ENCODE results near the gene NFKB1.
"Not testable (repeated sequence)": the region's sequence is repeated elsewhere in the genome, so short reads cannot be mapped to it uniquely, and the experiment has no call there.

The NFKB1 gene

DNA sequence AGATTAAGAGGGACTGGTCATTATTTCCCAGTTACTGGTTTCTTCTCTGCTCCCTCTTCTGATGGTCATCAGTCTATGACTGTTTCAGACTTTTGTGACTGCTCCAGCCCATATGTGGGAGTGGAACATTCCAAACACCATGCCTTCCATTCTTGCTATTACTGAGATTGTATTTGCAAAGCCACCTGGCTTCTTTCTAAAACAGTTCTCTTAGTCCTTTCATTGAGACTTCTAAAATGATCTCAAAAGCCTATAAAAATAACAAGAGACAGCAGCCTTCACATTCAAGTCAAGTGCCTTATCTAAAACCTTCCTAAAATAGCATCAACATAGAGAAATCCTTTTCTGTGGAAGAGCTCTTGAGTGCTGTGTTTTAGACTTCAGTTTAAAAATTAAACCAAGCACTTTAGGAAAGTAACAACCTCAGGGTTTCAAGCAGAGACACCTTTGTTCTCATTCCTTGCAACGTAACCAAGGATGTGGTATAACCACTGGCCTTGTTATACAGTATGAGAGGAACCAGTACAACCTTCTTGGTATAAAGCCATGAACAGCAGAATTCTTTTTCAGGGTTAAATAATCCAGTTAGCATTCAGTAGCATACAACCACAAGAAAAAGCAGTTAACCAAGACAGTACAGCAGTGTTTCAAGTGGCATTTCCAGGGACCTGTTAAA, 97.1 kb downstream of the NFKB1 start:
- DNase-seq (ENCODE audit: low read depth in 2 of 2), result no peak

DNA sequence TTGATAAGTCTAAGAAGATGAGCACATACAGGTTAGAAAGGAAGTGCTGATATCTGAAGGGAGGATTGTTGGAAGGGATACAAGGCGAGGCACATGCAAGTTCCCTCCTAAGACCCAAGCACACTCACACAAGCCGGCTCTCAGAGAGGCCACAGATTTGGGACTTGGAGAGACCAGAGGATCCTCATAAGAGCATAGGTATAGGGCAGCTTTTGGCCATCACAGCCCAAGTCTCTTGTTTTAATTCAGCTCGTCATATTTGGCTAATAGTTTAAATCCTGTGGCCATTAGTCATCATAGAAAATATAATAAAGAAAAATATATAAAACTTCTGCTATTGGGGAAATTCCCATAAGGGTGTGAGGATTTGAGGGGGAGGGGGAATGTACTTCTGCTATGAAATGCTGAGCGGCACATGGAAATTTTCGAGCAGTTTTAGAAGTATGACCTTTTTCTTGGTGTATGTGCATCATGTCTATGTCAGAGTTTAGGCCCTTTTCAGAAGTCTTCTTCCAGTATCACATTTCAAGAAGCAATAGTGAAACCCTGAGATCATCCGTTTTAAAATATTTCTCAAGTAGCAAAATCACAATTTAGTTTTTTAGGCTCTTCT, 97.7 kb downstream of the NFKB1 start:
- no peak for DNase-seq (ENCODE audit: low read depth in 2 of 2)

DNA sequence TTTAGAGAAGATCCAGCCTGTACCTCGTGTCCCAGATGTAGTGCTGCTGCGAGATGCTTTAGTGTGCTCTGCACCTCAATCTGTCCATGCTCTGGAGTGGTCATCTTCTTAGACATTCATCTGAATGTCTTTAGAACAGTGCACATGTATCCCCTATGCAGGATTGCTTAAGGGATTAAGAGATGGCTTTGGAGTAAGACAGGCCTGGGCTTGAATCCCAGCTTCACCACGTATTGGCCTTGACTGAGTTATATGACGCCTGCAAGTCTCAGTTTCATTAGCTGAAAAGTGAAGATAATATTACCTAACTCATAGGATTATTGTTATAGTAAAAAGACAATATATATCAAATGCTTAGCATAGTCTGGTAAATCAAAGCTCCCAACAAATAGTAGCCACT, 98.3 kb downstream of the NFKB1 start:
- no peak for DNase-seq (ENCODE audit: low read depth in 2 of 2)

DNA sequence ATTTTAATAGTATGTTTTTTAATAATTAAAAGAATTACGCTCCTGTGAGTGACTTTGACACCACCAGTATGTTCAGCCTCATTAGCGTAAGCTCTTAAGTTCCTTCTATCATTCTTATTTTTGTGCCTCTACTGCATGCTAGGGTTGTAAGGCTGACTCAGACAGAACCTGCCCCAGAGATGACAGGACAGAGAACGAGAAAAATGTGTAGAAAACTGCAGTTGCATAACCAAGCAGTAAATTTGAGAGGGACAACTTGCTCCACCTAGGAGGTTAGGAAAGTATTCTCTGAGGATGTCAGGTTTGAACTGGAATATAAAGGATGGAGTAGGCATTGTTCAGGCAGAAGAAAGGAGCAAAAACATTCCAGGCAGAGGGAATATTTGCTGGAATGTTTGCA, 98.7 kb downstream of the NFKB1 start:
- no peak for DNase-seq (ENCODE audit: low read depth in 2 of 2)

DNA sequence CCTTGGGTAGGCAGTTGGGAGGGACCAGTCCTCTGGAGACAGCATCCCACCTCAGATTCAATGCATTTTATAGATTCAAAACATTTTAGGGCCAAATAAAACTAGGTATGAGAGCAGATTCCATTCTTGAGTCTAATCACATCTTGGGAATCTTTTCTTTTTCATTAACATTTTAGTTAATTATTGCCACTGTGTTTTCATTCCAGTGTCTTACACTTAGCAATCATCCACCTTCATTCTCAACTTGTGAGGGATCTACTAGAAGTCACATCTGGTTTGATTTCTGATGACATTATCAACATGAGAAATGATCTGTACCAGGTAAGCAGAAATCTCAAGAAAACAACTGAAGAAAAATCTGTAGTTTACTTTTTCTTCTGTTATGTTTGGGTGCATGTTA, 99.5 kb downstream of the NFKB1 start:
- no peak for DNase-seq (ENCODE audit: low read depth in 2 of 2)

DNA sequence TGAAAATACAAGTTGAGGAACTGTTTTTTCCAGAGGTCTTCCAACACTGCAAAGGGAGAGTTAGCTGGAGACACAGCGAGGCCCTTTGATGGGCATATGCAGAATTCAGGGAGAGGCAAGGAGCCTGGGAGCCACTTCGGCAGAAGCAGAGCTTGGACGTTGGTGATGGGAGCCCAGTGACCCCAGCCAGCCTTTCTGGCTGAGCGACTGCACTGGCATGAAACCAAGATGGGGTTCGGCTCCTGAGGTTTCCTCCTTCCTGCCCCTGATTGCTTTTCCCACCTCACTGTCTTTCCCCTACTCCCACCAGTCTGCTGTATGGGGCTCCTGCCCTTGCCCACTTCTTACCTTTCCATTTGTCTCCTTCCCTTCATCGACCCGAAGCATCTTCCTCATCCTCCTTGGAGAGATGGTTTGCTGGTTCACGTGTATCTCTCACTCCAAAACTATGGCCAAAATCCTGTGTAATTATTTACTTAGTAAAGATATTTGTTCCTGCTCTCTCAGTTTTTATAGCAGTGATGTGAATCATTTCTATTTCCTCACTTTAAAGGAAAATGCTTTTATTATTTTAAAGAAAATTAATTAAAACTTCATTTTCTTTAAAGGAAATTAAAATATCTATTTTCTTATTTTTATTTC, 100.5 kb downstream of the NFKB1 start:
- DNase-seq (ENCODE audit: low read depth in 2 of 2), result no peak

DNA sequence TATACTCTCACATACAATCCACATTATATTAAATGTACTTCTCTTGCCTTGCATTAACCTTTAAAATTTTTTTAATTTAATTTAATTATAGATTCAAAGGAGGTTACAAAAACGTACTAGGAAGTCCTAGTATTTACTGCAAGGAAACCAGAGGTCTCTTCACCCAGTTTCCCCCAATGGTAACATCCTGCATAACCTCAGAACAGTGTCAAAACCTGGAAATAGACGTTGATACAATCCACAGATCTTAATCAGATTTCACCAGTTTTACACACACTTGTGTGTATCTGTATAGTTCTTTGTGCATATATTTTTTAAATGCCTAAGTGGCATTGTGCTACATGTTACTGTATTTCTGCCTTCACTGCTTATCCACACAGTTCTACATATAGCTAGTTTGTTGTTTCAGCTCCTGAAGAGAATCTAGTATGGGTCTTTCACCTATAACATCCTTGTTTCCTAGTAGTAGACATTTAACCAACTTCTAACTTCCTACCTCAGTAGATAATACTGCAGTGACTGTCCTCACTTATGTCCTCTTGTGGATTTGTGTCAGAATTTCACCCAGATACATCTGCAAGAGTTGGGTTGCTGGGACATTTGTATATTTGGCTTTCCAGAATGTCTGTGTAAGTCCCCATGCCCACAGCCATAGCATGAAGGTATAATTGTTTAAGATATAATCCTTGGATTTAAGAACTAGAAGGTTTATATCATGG, 103.2 kb downstream of the NFKB1 start:
- DNase-seq (ENCODE audit: low read depth in 2 of 2), result no peak

DNA sequence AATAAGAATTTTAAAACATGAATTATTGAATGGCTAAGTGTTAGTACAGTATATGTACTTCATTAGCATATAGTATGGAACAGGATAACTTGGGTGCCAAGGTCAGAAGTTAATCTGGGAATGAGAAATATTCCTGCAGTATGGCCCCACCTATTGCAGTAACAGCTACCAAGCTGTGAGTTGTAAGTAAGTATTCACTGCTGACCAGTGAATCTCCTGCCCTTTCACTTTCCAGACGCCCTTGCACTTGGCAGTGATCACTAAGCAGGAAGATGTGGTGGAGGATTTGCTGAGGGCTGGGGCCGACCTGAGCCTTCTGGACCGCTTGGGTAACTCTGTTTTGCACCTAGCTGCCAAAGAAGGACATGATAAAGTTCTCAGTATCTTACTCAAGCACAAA, 105.1 kb downstream of the NFKB1 start:
- no peak for DNase-seq (ENCODE audit: low read depth in 2 of 2)

DNA sequence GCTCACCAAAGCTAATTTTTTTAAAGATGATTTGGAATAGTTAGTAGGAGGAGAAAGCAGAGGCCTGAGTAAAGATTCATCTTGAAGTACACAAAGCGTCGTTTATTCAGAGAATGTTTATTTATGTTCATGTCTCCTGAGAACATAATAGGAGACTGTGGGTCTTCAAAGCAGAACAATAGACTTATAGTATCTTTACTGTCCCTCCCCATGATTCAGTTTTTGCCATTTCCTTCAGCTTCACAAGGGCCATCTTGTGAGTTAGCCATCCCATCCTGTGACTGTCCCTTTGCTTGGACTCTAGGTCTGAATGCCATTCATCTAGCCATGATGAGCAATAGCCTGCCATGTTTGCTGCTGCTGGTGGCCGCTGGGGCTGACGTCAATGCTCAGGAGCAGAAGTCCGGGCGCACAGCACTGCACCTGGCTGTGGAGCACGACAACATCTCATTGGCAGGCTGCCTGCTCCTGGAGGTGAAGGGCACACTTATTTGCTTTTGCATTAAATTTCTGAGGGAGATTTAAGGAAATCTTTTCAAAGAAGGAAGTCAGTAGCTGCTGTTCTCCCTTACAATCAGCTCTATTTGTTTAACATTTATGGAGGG, 105.8 kb downstream of the NFKB1 start:
- DNase-seq (ENCODE audit: low read depth in 2 of 2), result no peak

DNA sequence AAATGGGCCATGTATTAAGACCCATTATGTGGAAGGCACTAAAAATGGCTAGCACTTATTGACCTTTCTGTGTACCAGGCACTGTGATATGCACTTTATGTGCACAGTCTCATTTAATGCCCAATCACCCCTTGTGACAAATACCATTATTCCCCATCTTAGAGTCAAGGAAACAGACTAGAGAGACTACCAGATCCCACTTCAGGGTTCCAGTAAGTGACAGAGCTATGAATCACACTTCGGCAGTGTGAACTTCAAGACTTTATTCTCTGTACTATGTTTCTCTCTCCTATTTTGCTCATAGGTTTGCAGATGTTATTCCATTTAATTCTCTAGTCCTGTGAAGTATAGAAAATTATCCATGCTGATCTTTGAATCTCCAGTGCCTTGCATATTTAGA, 107.0 kb downstream of the NFKB1 start:
- no peak for DNase-seq (ENCODE audit: low read depth in 2 of 2)

DNA sequence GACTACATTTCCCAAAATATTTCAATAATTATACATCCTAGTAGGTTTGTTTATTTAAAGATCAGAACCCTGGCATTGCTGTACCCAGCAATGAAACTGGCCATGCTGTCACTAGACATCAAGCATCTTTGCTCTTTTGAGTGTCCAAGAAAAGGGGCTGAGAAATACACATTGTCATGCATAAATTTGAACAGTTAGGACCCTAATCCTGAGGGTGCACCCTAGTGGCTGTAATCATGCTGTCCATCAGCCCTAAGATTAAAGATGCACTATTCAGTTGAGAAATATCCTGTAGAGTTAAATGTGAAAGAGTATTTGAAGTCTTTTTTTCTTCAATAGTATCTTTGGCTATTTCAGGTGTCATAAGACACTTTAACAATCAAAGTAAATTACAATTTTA, 108.8 kb downstream of the NFKB1 start:
- DNase-seq (ENCODE audit: low read depth in 2 of 2), result no peak

DNA sequence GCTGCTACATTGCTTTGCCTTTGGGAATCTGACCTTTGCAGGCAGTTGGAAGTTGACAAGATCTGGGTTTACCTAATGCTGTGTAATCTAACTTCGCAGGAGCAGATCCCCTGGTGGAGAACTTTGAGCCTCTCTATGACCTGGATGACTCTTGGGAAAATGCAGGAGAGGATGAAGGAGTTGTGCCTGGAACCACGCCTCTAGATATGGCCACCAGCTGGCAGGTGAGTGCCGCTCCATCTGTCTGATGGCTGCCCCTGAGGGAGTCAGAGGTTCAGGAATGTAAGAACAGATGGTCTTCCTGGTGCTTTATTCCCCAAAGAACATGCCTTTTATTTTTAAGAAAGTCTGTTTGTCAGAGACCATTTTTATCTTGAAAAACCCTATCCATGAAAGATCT, 109.3 kb downstream of the NFKB1 start:
- no peak for DNase-seq (ENCODE audit: low read depth in 2 of 2)

DNA sequence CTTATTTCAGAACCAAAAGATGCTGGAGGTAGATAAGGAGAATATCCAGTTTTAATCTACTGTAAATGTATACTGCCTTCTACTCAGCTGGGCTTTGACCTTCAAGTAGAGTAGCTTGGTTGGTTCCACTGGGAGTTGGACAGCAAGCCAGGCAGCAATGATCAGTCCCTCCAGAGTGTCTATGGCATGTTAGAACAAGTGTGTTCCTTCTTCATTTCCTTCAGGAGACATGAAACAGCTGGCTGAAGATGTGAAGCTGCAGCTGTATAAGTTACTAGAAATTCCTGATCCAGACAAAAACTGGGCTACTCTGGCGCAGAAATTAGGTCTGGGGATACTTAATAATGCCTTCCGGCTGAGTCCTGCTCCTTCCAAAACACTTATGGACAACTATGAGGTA, 111.1 kb downstream of the NFKB1 start:
- DNase-seq (ENCODE audit: low read depth in 2 of 2), result no peak

DNA sequence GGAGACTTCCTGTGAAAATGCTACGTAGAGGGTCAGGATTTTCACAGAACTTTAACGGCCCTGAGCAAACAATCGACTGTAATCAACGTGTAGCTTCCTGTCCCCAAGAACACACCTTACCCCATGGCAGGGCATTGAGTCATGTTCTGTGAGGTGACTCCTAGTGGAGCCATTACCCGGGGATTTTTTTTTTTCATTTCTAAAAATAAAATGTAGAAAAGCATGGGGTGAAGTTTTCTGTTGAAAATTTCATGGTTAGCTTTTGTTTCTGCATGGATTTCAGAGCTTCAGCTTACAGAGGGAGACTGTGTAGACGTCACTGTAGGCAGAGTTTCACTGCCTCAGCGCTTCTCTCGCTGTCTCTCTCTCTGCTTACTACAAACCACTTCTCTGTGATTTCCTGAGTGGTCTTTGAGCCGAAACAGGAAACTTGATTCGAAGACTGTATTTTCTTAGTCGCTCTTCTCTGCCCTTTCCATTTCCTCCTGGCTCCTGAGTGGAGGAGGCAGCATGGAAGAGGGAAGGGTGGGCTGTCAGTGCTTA, 111.7 kb downstream of the NFKB1 start:
- DNase-seq (ENCODE audit: low read depth in 2 of 2), result peak in 1 of 2 donors; percentile 30

DNA sequence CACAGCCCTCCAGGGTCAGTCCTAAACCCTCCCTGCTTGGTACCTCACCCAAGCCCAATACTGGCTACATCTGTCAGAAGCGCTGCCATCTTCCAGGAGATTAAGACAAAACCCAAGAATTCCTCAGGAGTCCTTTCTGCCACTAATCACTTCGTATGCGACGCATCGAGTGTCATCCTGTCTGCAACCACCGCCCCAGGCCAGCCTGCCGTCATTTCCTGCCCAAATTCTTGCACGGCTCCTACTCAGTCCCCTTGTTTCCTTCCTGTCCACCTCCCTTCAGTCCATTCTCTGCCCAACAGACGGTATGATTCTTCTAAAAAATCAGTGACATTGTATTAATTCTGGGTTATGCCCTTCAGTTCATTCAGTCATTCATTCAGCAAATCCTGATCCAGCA, 113.6 kb downstream of the NFKB1 start:
- DNase-seq (ENCODE audit: low read depth in 2 of 2), result no peak

DNA sequence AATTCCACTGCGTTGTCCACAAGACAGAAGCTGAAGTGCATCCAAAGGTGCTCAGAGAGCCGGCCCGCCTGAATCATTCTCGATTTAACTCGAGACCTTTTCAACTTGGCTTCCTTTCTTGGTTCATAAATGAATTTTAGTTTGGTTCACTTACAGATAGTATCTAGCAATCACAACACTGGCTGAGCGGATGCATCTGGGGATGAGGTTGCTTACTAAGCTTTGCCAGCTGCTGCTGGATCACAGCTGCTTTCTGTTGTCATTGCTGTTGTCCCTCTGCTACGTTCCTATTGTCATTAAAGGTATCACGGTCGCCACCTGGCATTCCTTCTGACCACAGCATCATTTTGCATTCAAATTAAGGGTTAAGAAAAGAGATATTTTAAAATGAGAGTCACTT, 115.5 kb downstream of the NFKB1 start:
- DNase-seq (ENCODE audit: low read depth in 2 of 2), result no peak

DNA sequence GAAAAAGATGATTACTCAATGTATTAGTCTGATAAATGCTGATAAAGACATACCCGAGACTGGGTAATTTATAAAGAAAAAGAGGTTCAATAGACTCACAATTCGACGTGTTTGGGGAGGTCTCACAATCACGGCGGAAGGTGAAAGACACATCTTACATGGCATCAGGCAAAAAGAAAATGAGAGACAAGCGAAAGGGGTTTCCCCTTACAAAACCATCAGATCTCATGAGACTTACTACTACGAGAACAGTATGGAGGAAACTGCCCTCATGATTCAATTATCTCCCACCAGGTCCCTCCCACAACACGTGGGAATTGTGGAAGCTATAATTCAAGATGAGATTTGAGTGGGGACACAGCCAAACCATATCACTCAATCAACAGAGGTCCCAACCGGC, 117.9 kb downstream of the NFKB1 start:
- not testable (repeated sequence) for DNase-seq (ENCODE audit: low read depth in 2 of 2)

DNA sequence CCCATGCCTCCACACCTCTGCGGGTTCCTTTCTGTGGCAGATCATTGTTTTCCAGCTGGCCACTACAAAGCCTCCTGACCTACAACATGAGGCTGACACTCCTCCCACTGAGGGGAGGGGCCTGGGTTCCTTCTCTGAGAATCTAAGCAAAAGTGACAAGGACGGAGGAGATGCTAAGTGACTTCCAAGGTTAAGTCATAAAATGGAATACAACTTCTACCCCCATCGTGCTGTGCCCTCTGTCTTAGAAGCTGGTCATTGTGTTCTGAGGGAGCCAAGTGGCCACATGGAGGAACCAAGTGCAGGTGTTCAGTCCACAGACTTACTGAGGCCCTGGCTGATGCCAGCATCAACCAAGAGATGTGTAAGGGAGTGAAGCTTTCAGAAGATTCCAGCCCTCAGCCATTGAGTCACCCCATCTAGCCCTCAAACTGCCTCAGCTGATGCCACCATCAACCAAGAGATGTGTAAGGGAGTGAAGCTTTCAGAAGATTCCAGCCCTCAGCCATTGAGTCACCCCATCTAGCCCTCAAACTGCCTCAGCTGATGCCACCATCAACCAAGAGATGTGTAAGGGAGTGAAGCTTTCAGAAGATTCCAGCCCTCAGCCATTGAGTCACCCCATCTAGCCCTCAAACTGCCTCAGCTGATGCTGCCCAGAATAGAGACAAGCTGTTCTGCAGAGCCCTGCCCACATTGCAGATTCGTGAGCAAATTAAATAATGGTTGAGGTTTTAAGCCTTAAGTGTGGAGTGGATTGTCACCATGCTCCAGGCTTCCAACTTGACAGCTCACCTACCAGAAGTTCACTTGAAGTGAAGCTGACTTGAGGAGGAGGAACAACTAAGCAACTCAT, 118.8 kb downstream of the NFKB1 start:
- DNase-seq (ENCODE audit: low read depth in 2 of 2), result not testable (repeated sequence)

DNA sequence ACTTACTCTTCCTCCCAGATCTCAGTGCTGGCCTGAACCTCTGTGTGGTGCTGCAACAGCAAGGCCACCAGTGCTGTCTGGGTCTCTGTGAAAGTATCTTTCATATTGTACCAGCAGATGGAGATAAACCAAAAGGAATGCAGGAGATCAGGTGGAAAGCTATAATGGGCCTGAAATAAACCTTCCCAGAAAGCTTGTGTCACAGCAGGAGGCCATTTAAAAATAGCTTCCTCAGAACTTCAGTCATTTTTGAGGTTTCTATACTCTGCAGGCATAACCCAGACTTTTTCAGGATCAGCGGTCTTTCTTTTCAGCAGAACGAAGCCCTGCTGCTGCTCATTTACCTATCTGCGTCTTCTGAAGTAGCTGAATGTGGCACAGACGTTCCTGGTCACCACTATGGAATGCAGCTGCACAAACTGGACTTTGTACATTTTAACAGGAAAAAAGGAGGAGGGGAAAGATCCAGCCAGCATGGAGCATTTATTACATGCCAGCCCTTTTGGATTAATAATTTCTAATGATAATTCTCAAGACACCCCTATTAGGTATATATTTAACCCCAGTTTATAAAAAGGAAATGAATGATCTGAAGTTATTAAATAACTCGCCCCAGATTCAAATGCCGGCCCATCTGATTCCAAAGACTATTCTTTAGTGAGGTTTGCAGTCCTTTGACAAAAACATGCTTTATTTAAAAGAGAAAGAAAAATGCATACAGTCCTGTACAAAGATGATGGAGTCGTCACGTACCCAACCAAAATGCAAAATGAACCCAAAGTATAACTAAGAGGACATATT, 119.7 kb downstream of the NFKB1 start:
- no peak for DNase-seq (ENCODE audit: low read depth in 2 of 2)

DNA sequence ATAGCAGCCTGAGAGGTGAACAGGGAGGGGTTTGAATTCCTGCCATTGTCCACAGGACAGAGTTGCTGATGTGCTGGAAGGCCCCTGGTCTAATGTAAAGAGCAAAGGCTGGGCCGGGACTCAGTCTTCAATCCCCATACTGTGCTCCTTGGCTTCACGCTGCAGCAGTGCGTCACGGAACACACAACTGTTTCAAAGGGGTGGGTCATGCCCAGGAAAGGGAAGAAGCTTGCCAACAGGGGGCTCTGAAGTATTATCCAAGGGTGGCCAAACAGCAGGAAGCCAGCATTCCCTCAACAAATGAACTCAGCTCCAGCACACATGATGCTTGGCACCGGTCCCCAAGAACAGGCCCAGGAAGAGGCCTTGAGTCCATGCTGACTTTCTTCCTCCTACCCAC, 122.5 kb downstream of the NFKB1 start:
- no peak for DNase-seq (ENCODE audit: low read depth in 2 of 2)

All from stimulated activated CD4-positive, alpha-beta T cell treated with anti-CD3 and anti-CD28 coated beads, Interleukin-4, amount 100 ng/mL, for 48 hours (primary cell).